ENCODE results near the gene CD93. TPM values are rescaled to one million over a fixed set of nuclear protein-coding genes. Genes with fewer than 3 reads are reported as not detected.

CD93 gene
- total and polyA plus RNA-seq, 2 of the 8 experiments (the other 6 are each of a cell fraction or from before 2014, with no cell fraction given), result under 0.01 to 0.07 TPM

DNA sequence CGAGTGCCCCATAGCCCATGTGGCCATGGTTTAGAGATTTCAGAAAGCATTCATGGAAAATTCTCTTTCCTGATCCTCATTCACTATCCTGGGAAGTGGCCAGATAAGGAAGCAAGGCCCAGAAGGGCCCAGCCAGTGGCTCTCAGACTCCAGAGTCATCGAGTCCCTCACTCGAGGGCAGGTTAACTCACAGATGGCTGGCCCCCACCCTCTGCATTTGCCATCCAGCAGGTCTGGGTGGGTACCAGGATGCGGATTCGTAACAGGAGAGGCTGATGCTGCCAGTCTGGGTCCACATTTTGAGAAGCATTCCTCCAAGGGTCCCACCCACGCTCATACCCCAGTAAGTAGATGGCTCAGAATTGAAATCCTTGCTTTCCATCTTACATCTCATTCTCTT, 54.8 kb downstream of the CD93 start:
- Histone ChIP-seq H3K9me3 (ENCODE audit: insufficient read depth in 2 of 2, low read depth in 1 of 2, low read length in 1 of 2) (peaks cover 0 to 5% of the 10 kb centered on the region in 2 experiments; a peak in 1 of 4 replicates), H2BK15ac (ENCODE audit: low read length) (no peak overlapping the region), H2AFZ (ENCODE audit: low read length) (no peak overlapping the region), H3K4me2 (ENCODE audit: insufficient read depth in 1 of 2, low read depth in 2 of 2, low read length in 2 of 2) (no peak overlapping the region), H3K4me3 (ENCODE audit: extremely low read depth in 1 of 4, insufficient read depth in 2 of 4, low read depth in 3 of 4, low read length in 4 of 4) (no peak overlapping the region), H3K36me3 (ENCODE audit: control insufficient read depth in 2 of 4, insufficient read depth in 4 of 4, low read length in 3 of 4) (no peaks in the 10 kb centered on the region; a peak in 1 of 8 replicates), H3K27ac (ENCODE audit: low read depth, low read length) (no peak overlapping the region), H2BK5ac (ENCODE audit: low read depth, low read length) (no peak overlapping the region), H4K5ac (ENCODE audit: insufficient read length, low read depth, low read length) (no peak overlapping the region), H2BK120ac (replicated peaks; ENCODE audit: low read depth, low read length) (no peak overlapping the region), H2AK5ac (ENCODE audit: low read depth, low read length) (no peak overlapping the region), H4K91ac (replicated peaks; ENCODE audit: insufficient read length, low read length) (no peak overlapping the region), H3K23ac (ENCODE audit: insufficient read length) (no peak overlapping the region), H3K14ac (ENCODE audit: insufficient read length) (no peak overlapping the region), H3K79me2 (ENCODE audit: control insufficient read depth in 1 of 2, insufficient read depth in 2 of 2, low read length in 2 of 2) (no peaks in the 10 kb centered on the region), H3K27me3 (replicated peaks in 1 of 4; ENCODE audit: control insufficient read depth in 3 of 4, extremely low read depth in 1 of 4, insufficient read depth in 3 of 4, low read length in 3 of 4) (peaks cover 17 to 37% (median 34%) of the 10 kb centered on the region in 4 experiments), H3K23me2 (ENCODE audit: low read depth, low read length) (peaks cover 2% of the 10 kb centered on the region; the same call in 1 of the 2 replicates), H3K4me1 (replicated peaks in 1 of 4; ENCODE audit: control insufficient read depth in 3 of 4, insufficient read depth in 4 of 4, low read length in 3 of 4) (peaks cover 0 to 3% (median 0%) of the 10 kb centered on the region in 4 experiments; a peak in 1 of 7 replicates), H3K4ac (replicated peaks; ENCODE audit: insufficient read length, low read depth, low read length) (no peak overlapping the region), H2BK12ac (ENCODE audit: low read depth, low read length) (no peak overlapping the region), H2BK20ac (ENCODE audit: low read length) (no peak overlapping the region; the same call in 1 of the 2 replicates), H4K20me1 (replicated peaks in 1 of 2; ENCODE audit: control insufficient read depth in 1 of 2, insufficient read depth in 2 of 2, low read length in 2 of 2) (no peaks in the 10 kb centered on the region), H3K18ac (ENCODE audit: extremely low read depth, low read length) (no peak overlapping the region), H3K79me1 (ENCODE audit: low read depth, low read length) (no peaks in the 10 kb centered on the region), H4K8ac (ENCODE audit: extremely low read depth, insufficient read depth, low read length) (no peak overlapping the region), H3K9ac (replicated peaks in 1 of 4; ENCODE audit: extremely low read depth in 1 of 4, low read depth in 3 of 4, low read length in 3 of 4) (no peak overlapping the region), H3K56ac (replicated peaks; ENCODE audit: insufficient read length, low read depth, low read length) (no peak overlapping the region)
- 84% methylated on average over 6 of the region's 6 CpGs; no CpG with 5 or more reads in 1 of the 2 experiments for WGBS, 2 experiments (ENCODE audit: extremely low coverage in 1 of 2, insufficient coverage in 1 of 2, insufficient read length in 1 of 2, insufficient replicate concordance in 2 of 2, low coverage in 1 of 2, low lambda C conversion rate in 2 of 2, missing lambda C conversion rate in 1 of 2)
- ChIA-PET POLR2A (ENCODE audit: partially characterized antibody) (no interaction called here), CTCF (ENCODE audit: partially characterized antibody) (no interaction called here)
- FAIRE-seq (no peak), DNase-seq (ENCODE audit: low read depth in 1 of 2, low spot score in 2 of 2) (no peak)
- TF ChIP-seq SIRT6 (IDR thresholded peaks at IDR 0.05; ENCODE audit: low read length) (no peak), ZNF274 (IDR thresholded peaks at IDR 0.05; ENCODE audit: borderline replicate concordance, extremely low read depth, low read length) (no peak), GABPA (IDR thresholded peaks at IDR 0.05; ENCODE audit: borderline replicate concordance, insufficient read depth, low read length) (no peak), BCL11A (IDR thresholded peaks at IDR 0.05; ENCODE audit: low read depth in 2 of 2, low read length in 2 of 2) (no peak)

All from H1 (cell line).